Astrocyte of the cerebellum (primary cell): ENCODE results near the gene PKP4.
"Not testable (repeated sequence)": the region's sequence is repeated elsewhere in the genome, so short reads cannot be mapped to it uniquely, and the experiment has no call there.

Experiments
- DNase-seq: peaks from one replicate; pipeline ENCODE4 v3.0.0-alpha.2; 2011; ENCODE audit warnings: low read depth
- H3K4me3 ChIP-seq: 2 replicates; pipeline ENCODE4 v1.5.1; 2011; ENCODE audit warnings: mild to moderate bottlenecking, low read depth, low read length, moderate library complexity
- in situ Hi-C: cut with HindIII; loops from 2 replicates; pipeline ENCODE4 v1.10.0; 2017; ENCODE audit warnings: low sequenced_read_pairs
- TF ChIP-seq, protein P1 (sequence below): IDR thresholded peaks from 2 replicates; pipeline ENCODE4 v1.5.1; 2012; ENCODE audit warnings: low read length, low read depth, moderate library complexity, mild to moderate bottlenecking; ENCODE audit errors: missing control alignments

The PKP4 gene

DNA sequence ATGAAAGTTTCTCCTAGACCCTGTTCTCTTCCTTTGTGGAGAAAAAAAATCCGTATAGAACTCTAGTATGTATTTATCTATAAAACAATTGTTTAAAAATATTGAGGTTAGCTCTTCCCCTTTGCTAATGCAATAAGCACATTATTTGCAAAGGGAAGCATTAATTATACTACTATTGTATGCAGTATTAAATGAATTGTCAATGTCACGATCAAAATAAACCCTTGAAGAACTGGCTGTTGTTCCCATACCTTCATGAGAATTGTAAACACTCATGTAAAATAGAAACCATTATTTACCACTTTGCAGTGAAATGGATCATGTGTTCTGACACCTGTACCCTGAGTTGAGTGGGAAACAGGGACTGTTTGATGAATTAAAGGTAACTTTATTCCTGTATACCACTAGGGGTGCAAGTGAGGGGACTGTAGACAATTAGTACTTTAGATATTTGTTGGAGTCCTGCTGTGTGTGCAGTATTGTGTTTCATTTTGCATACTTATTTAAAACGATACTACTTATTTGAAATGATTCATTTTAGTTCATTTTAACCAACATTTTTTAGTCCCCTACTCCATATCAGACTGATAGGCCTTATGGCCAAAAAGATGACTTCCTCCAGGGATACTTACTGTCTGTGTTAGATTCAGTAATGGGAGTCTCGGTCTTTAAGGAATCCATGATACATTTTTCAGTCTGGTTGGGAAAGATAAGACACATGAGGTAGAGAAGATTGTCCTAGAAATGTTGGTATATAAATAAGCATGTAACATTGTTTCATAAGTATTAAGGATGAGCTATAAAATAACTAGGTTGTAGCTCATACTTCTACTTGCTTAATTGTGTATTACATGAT, 7.9 kb downstream of the PKP4 start:
- in situ Hi-C loops: no loop called here
- H3K4me3 ChIP-seq: no peak overlapping the region
- no peak for DNase-seq
- TF ChIP-seq, protein P1, sequence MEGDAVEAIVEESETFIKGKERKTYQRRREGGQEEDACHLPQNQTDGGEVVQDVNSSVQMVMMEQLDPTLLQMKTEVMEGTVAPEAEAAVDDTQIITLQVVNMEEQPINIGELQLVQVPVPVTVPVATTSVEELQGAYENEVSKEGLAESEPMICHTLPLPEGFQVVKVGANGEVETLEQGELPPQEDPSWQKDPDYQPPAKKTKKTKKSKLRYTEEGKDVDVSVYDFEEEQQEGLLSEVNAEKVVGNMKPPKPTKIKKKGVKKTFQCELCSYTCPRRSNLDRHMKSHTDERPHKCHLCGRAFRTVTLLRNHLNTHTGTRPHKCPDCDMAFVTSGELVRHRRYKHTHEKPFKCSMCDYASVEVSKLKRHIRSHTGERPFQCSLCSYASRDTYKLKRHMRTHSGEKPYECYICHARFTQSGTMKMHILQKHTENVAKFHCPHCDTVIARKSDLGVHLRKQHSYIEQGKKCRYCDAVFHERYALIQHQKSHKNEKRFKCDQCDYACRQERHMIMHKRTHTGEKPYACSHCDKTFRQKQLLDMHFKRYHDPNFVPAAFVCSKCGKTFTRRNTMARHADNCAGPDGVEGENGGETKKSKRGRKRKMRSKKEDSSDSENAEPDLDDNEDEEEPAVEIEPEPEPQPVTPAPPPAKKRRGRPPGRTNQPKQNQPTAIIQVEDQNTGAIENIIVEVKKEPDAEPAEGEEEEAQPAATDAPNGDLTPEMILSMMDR: peak; percentile 45

DNA sequence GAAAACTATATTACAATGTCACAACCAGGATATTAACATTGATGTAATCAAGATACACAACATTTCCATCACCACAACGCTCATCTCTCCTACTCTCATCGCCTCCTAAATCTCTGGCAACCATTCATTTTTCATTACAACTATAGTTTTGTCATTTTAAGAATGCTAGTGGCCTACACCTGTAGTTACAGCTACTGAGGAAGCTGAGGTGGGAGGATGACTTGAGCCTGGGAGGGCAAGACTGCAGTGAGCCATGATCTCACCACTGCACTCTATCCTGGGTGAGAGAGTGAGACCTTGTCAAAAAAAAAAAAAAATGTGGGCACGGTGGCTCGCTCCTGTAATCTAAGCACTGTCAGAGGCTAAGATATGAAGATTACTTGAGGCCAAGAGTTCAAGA, 10.5 kb downstream of the PKP4 start:
- in situ Hi-C loops: no loop called here
- DNase-seq: no peak
- H3K4me3 ChIP-seq: no peak overlapping the region
- TF ChIP-seq, protein P1: no peak

DNA sequence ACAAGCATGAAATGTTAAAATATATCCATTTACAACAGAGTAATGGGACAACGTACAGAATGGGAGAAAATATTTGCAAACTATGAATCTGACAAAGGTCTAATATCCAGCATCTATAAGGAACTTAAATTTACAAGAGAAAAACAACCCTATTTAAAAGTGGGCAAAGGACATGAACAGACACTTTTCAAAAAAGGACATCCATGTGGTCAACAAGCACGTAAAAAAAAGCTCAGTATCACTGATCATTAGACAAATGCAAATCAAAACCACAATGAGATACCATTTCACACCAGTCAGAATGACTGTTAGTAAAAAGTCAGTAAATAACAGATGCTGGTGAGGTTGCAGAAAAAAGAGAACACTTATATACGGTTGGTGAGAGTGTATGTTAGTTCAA, 16.1 kb downstream of the PKP4 start:
- in situ Hi-C loops: loop anchor here (10.0 kb wide), 1 partner anchor 272 kb away; no protein-coding TSS in a partner anchor
- H3K4me3 ChIP-seq: not testable (repeated sequence)

DNA sequence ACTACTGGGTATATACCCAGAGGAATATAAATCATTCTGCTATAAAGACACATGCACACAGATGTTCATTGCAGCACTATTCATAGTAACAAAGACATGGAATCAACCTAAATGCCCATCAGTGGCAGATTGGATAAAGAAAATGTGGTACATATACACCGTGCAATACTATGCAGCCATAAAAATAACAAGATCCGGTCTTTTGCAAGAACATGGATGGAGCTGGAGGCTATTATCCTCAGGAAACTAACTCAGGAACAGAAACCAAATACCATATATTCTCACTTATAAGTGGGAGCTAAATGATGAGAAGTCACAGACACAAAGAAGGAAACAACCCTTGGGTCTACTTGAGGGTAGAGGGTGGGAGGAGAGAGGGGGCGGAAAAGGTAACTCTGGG, 16.5 kb downstream of the PKP4 start:
- in situ Hi-C loops: loop anchor here (10.0 kb wide), 1 partner anchor 272 kb away; no protein-coding TSS in a partner anchor
- not testable (repeated sequence) for H3K4me3 ChIP-seq

More for the DNA sequence above, 16.1 kb downstream of the PKP4 start:
- DNase-seq: not testable (repeated sequence)

DNA sequence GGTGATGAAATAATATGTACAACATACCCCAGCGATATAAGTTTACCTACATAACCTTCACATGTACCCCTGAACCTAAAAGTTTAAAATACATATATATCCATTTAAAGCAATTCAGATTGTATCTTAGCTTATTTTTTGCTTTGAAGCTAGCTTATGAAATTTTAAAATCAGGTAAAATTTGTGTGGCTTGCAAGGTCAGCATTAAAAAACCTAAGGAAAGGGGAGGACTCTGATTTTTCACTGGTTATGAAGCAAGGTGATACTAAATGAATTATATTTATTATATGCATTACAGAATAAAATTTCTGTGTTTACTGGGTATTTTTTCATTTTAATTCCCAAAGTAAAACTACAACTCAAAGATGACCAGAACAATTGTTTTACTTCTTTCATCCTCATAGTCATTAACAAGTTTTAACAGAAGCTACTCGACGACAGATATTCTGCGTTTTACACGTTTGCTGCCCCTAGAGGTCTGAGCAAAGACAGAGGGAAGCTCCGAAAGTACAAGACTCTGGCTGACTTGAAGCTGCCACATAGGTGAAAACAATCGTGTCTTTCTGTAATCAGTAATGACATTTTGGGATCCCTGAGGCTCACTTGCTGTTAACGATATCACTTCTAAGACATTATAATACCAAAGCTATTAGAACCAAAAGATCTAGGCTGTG, 17.1 kb downstream of the PKP4 start:
- DNase-seq: no peak
- in situ Hi-C loops: loop anchor here (10.0 kb wide), 1 partner anchor 271 kb away; no protein-coding TSS in a partner anchor
- no peak overlapping the region for H3K4me3 ChIP-seq
- TF ChIP-seq, protein P1: peak; percentile 17

More for the DNA sequence above, 16.5 kb downstream of the PKP4 start:
- not testable (repeated sequence) for DNase-seq

DNA sequence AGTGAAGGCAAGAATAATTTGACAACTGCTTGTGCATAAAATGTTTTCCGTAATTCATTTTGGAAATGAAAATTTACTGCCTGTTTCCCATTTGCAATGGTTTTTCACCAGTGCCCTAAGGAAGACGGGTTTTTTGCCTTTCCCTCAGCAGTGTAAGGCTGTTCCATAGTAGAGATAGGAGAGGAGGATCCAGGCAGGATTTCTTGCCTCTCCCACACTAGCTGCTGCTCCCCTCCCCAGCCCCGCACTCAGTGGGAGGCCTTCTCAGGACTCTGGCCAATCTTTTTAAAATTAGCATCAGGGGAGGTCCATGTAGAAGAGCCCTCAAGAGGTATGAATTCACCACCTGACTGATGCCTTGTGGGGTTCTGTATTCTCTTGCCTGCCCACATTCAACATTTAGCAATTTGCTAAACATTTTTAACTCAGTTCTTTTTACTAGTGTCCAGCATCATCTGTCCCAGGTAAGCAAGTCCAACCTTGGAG, 17.8 kb downstream of the PKP4 start:
- H3K4me3 ChIP-seq, DNase-seq: not testable (repeated sequence)
- in situ Hi-C loops: loop anchor here (10.0 kb wide), 1 partner anchor 270 kb away; no protein-coding TSS in a partner anchor

DNA sequence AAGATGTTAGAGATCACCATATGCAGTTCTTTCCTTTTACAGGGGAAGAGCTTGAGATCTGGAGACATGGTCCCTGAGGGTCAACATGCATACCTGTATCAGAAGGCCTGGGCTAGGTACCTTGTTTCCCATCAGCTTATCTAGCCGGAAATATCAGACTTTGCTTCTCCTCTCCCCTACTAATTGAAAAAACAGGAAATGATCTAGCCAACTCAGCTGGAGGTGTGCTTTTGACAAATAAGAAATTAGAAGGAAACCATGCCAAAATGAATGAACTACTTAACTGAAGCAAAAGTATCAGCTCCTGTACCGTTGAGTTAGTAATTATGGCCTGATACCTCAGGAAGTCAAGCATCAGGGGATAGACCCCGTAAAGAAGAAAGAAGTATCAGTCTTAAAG, 20.4 kb downstream of the PKP4 start:
- no peak for DNase-seq
- in situ Hi-C loops: loop anchor here (10.0 kb wide), 1 partner anchor 268 kb away; no protein-coding TSS in a partner anchor

More for the DNA sequence above, 20.4 kb downstream of the PKP4 start:
- TF ChIP-seq, protein P1: no peak
- no peak overlapping the region for H3K4me3 ChIP-seq
